NCI-H2171 treated with DMSO at 0.1 percent for 48 hours (cell line): ENCODE data around the gene OSBPL2.
A peak's percentile ranks its signal among the peaks of the same experiment; 100 is the strongest.

Experiments
- DNase-seq: peaks from one replicate; lab custom pipeline; 2025; lab: John Stamatoyannopoulos, UW

The OSBPL2 gene

GRCh38 chr20:62237801-62238568 lies at the start of gene OSBPL2:
TSS of gene OSBPL2 (plus strand) at chr20:62238521. CDS start at chr20:62256185, 17,664 bp downstream.
- peak; percentile 98 for DNase-seq

- DNase-seq: no peak
Observed at GRCh38 chr20:62190639-62191411, 47.5 kb upstream of the OSBPL2 start.

- no peak for DNase-seq
Observed at GRCh38 chr20:62191781-62192559, 46.4 kb upstream of the OSBPL2 start.

GRCh38 chr20:62192635-62193034 lies 45.7 kb upstream of the OSBPL2 start:
- no peak for DNase-seq

- DNase-seq: no peak
Observed at GRCh38 chr20:62193079-62194025, 45.0 kb upstream of the OSBPL2 start.

- DNase-seq: no peak
Observed at GRCh38 chr20:62195075-62195405, 43.3 kb upstream of the OSBPL2 start.

- no peak for DNase-seq
Observed at GRCh38 chr20:62195736-62196135, 42.6 kb upstream of the OSBPL2 start.

GRCh38 chr20:62196286-62196685 lies 42.0 kb upstream of the OSBPL2 start:
- DNase-seq: no peak

- no peak for DNase-seq
Observed at GRCh38 chr20:62197311-62197710, 41.0 kb upstream of the OSBPL2 start.

GRCh38 chr20:62197801-62198200 lies 40.5 kb upstream of the OSBPL2 start:
- no peak for DNase-seq

- no peak for DNase-seq
Observed at GRCh38 chr20:62198496-62198895, 39.8 kb upstream of the OSBPL2 start.

GRCh38 chr20:62198931-62199330 lies 39.4 kb upstream of the OSBPL2 start:
- DNase-seq: no peak

- no peak for DNase-seq
Observed at GRCh38 chr20:62200491-62201172, 37.7 kb upstream of the OSBPL2 start.

- peak; percentile 51 for DNase-seq
Observed at GRCh38 chr20:62201173-62202082, 36.9 kb upstream of the OSBPL2 start.

GRCh38 chr20:62202083-62202395 lies 36.3 kb upstream of the OSBPL2 start:
- DNase-seq: no peak

GRCh38 chr20:62202676-62203377 lies 35.5 kb upstream of the OSBPL2 start:
- no peak for DNase-seq

GRCh38 chr20:62203378-62204030 lies 34.8 kb upstream of the OSBPL2 start:
- peak; percentile 15 for DNase-seq

GRCh38 chr20:62205618-62206387 lies 32.5 kb upstream of the OSBPL2 start:
- DNase-seq: no peak
